Activated naive CD8-positive, alpha-beta T cell (primary cell): ENCODE measurements around the gene GTF2B.
"Not testable (repeated sequence)": the region's sequence is repeated elsewhere in the genome, so short reads cannot be mapped to it uniquely, and the experiment has no call there.

Experiments
- H3K27ac Mint-ChIP-seq: one replicate; pipeline ENCODE4 v1.8.0; 2021; ENCODE audit warnings: mixed read lengths
- H3K27me3 Mint-ChIP-seq: one replicate; pipeline ENCODE4 v1.8.0; 2021; ENCODE audit warnings: mixed read lengths
- H3K36me3 Mint-ChIP-seq: one replicate; pipeline ENCODE4 v1.8.0; 2021; ENCODE audit warnings: mixed read lengths
- H3K4me1 Mint-ChIP-seq: one replicate; pipeline ENCODE4 v1.8.0; 2021; ENCODE audit warnings: low read depth, mixed read lengths
- H3K4me3 Mint-ChIP-seq: one replicate; pipeline ENCODE4 v1.8.0; 2021; ENCODE audit warnings: mild to moderate bottlenecking, mixed read lengths
- H3K9me3 Mint-ChIP-seq: one replicate; pipeline ENCODE4 v1.8.0; 2021; ENCODE audit warnings: low read depth, mixed read lengths

Gene GTF2B

DNA sequence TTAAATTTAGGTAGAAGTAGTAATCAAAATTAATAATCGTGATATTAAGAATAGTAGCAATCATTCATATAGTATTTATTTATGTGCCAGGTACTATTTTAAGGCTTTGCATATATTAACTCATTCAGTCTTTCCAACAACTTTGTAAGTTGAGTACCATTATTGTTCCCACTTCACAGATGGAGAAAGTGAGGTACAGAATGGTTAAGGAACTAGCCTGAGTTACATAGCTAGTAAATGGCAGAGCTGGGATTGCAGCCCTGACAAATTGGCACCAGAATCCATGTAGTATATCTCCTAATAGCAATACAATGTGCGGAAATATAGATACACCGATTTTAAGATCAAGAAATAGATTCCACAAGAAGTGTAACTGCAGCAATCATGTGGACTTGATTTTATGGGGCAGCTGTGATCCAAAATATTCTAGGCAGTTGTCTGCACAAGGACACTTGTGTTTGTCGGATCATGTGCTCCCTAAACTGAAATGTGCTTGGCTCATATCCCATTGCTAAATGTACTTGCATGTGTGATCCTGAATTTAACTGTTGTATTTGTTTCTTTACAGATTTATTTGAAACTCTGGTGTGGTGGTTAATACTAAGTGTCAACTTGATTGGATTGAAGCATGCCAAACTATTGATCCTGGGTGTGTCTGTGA is 5.8 kb upstream of the GTF2B start:
- Mint-ChIP-seq H3K36me3 (no peaks in the 10 kb centered on the region), H3K9me3 (no peaks in the 10 kb centered on the region), H3K27me3 (no peaks in the 10 kb centered on the region), H3K4me1 (peaks cover 2% of the 10 kb centered on the region), H3K27ac (no peak overlapping the region), H3K4me3 (no peak overlapping the region)

- Mint-ChIP-seq H3K4me3 (peak overlapping the region; percentile 98), H3K36me3 (no peaks in the 10 kb centered on the region), H3K27ac (peak overlapping the region; percentile 96), H3K27me3 (no peaks in the 10 kb centered on the region), H3K4me1 (peaks cover 37% of the 10 kb centered on the region), H3K9me3 (no peaks in the 10 kb centered on the region)
These were observed 1.1 kb upstream of the GTF2B start for GRCh38 chr1:88892357-88892877.

DNA sequence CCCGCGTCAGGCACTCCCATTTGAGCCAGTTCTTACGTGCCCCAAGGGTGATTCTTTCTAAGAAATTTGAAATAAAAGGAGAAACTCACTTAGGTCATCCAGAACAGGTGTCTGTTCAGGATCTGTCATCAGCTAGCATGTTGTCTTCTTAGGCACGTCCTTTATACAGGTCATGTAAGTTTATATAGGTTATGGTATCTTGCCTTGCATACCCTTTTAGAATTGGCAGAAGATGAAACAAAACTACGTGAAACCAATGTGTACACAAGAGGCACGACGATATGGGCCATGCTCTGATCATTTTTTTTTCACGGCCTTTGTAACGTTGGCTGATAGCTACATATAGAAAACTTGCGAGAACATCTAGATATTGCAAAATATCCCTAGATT is 579 bp upstream of the GTF2B start:
- Mint-ChIP-seq H3K4me3 (peak overlapping the region; percentile 98), H3K36me3 (no peaks in the 10 kb centered on the region), H3K27ac (peak overlapping the region; percentile 96), H3K9me3 (no peaks in the 10 kb centered on the region), H3K4me1 (peaks cover 41% of the 10 kb centered on the region), H3K27me3 (no peaks in the 10 kb centered on the region)

GRCh38 chr1:88890791-88891317 is 513 bp downstream of the GTF2B start:
- no peaks in the 10 kb centered on the region for H3K9me3 Mint-ChIP-seq
- H3K4me3 Mint-ChIP-seq: peak overlapping the region; percentile 98
- H3K27ac Mint-ChIP-seq: peak overlapping the region; percentile 96
- no peaks in the 10 kb centered on the region for H3K36me3 Mint-ChIP-seq
- H3K27me3 Mint-ChIP-seq: no peaks in the 10 kb centered on the region
- peaks cover 41% of the 10 kb centered on the region for H3K4me1 Mint-ChIP-seq

DNA sequence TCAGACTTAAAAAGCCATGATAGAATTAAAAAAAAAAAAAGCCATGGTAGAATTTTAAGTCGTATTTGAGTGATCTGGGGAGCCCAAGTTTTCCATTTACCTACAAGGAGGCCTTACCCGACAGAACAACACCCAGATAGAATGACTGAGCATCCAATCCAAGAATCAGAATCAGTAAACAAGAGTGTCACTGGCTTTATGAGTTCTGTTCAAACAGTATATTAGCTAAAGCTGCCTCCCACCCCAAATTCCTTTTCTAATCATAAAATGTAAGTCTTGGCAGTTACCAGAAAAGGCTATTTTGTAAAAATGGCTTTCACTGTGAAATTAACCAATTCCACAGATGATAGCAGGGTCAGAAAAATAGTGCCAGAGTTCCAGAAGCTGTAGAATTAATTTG is 1.2 kb downstream of the GTF2B start:
- Mint-ChIP-seq H3K27ac (peak overlapping the region; percentile 94), H3K4me3 (peak overlapping the region; percentile 98), H3K4me1 (peaks cover 41% of the 10 kb centered on the region), H3K9me3 (no peaks in the 10 kb centered on the region), H3K27me3 (no peaks in the 10 kb centered on the region), H3K36me3 (no peaks in the 10 kb centered on the region)

GRCh38 chr1:88888750-88889149 is 2.6 kb downstream of the GTF2B start:
- Mint-ChIP-seq H3K9me3 (no peaks in the 10 kb centered on the region), H3K36me3 (no peaks in the 10 kb centered on the region), H3K27me3 (no peaks in the 10 kb centered on the region), H3K4me1 (peaks cover 51% of the 10 kb centered on the region), H3K4me3 (peak overlapping the region; percentile 77), H3K27ac (peak overlapping the region; percentile 71)

DNA sequence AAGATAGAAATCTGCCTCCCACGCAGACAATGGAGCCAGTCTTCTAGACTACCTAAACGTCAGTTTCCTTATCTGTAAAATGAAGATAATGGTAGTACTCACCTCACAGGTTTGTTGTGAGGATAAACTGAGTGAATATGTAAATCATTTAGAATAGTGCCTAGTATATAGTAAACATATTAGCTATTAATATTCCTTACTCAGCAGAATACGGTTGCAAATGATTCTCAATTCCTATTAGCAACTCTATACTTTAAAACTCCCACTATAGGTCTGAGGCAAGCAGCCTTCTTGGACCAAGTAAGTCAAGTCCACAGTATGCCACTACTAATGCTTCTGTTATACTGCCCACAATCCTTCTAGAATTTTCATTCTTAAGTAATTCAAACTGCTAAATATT is 5.4 kb downstream of the GTF2B start:
- Mint-ChIP-seq H3K4me3 (no peak overlapping the region), H3K27ac (peak overlapping the region; percentile 30), H3K36me3 (no peaks in the 10 kb centered on the region), H3K4me1 (peaks cover 66% of the 10 kb centered on the region), H3K9me3 (no peaks in the 10 kb centered on the region), H3K27me3 (no peaks in the 10 kb centered on the region)

- no peaks in the 10 kb centered on the region for H3K9me3 Mint-ChIP-seq
- H3K36me3 Mint-ChIP-seq: no peaks in the 10 kb centered on the region
- peak overlapping the region; percentile 20 for H3K4me3 Mint-ChIP-seq
- peak overlapping the region; percentile 80 for H3K27ac Mint-ChIP-seq
- H3K4me1 Mint-ChIP-seq: peaks cover 49% of the 10 kb centered on the region
- no peaks in the 10 kb centered on the region for H3K27me3 Mint-ChIP-seq
These were observed 8.2 kb downstream of the GTF2B start for GRCh38 chr1:88883156-88883555.

DNA sequence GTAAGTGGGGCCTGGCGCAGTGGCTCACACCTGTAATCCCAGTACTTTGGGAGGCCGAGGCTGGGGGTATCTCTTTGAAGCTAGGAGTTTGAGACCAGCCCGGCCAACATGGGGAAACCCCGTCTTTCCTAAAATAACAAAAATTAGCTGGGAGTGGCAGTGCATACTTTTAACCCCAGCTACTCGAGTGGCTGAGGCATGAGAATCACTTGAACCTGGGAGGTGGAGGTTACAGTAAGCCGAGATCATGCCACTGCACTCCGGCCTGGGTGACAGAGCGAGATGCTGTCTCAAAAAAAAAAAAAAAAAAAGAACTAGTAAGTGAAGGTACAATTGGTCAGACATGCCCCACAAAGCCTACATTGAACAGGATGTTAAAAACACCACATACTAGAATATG is 10.7 kb downstream of the GTF2B start:
- H3K4me3 Mint-ChIP-seq, H3K27ac Mint-ChIP-seq, H3K9me3 Mint-ChIP-seq, H3K27me3 Mint-ChIP-seq, H3K36me3 Mint-ChIP-seq: not testable (repeated sequence)
- peaks cover 54% of the 10 kb centered on the region for H3K4me1 Mint-ChIP-seq

DNA sequence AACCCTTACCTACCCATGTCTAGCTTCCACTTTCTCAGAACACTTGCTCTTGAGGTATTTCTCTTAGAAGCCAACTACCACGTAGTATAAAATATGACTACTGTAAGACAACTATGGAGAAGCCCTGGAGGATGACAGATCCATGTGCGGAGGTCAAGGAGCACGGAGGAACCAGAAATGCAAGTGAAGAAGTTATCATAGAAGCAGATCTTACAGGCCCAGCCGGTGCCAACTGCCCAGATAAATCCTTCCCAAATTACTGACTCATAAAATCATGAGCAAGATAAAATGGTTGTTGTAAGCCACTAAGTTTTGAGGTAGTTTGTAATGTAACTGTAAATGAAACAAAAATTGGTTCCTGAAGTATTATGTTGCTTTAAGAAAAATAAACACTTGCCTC is 12.6 kb downstream of the GTF2B start:
- Mint-ChIP-seq H3K27me3 (no peaks in the 10 kb centered on the region), H3K27ac (peak overlapping the region; percentile 62), H3K4me3 (no peak overlapping the region), H3K9me3 (no peaks in the 10 kb centered on the region), H3K4me1 (peaks cover 60% of the 10 kb centered on the region), H3K36me3 (no peaks in the 10 kb centered on the region)

DNA sequence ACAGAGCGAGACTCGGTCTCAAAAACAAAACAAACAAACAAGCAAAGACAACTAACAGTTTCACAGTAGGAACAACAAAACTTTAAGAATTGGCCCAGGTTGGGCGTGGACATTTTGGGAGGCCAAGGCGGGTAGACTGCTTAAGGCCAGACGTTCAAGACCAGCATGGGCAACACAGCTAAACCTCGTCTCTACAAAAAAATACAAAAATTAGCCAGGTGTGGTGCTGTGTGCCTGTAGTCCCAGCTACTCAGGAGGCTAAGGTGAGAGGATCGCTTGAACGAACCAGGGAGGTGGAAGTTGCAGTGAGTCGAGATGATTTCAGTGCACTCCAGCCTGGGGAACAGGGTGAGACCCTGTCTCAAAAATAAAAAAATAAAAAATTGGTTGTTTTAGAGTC is 13.5 kb downstream of the GTF2B start:
- Mint-ChIP-seq H3K4me3 (no peak overlapping the region), H3K36me3 (no peaks in the 10 kb centered on the region), H3K9me3 (no peaks in the 10 kb centered on the region), H3K4me1 (peaks cover 58% of the 10 kb centered on the region), H3K27me3 (no peaks in the 10 kb centered on the region), H3K27ac (peak overlapping the region; percentile 46)

DNA sequence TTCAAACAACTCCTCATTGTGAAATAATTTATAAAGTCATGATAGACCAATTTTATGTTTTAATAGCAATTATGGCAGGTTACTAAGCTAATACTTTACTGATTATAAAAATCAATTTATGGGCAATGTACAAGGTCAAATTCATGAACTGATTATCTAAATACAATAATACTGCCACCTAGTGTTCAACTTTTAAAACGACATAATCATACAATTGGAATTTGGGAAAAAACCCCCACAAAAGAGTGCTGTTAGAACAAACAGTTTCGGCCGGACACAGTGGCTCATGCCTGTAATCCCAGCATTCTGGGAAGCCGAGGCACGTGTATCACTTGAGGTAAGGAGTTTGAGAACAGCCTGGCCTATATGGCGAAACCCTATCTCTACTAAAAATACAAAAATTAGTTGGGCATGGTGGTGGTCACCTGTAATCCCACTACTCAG is 14.0 kb downstream of the GTF2B start:
- Mint-ChIP-seq H3K9me3 (no peaks in the 10 kb centered on the region), H3K36me3 (peaks cover 4% of the 10 kb centered on the region), H3K27ac (peak overlapping the region; percentile 46), H3K27me3 (no peaks in the 10 kb centered on the region), H3K4me3 (no peak overlapping the region), H3K4me1 (peaks cover 58% of the 10 kb centered on the region)

DNA sequence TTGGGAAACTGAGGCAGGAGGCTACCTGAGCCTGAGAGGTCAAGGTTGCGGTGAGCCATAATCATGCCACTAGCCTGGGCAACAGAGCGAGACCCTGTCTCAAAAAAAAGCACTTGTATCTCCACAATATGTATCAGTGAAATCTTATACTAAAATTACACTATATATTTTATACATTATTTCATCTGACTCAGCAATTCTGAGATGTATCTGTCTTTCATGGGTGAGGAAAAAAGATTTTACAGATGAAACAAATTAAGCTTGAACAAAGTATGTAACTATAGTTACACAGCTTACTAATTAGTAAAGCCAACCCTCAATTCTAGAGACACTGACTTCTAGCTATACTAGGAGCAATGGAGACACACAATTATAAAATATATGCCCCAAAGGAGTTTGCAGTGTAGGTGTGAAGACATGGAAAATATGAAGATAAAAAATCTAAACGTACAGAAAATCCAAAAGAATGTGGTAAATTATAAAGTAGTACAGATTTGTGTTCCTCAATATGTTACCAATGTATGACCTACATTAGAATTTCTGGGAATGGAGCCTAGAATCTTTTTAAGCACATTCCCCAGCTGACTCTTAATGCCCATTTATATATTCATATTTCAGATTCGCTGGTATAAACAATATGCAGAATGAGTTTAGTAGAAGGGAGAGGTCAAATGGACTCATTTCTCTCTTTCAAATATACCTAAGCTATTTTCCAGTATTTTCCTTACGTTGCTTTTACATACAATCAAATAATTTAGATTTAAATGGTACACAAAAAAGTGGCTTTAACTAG is 14.6 kb downstream of the GTF2B start:
- H3K27me3 Mint-ChIP-seq: no peaks in the 10 kb centered on the region
- H3K36me3 Mint-ChIP-seq: peaks cover 4% of the 10 kb centered on the region
- H3K27ac Mint-ChIP-seq: no peak overlapping the region
- H3K4me3 Mint-ChIP-seq: no peak overlapping the region
- no peaks in the 10 kb centered on the region for H3K9me3 Mint-ChIP-seq
- H3K4me1 Mint-ChIP-seq: peaks cover 54% of the 10 kb centered on the region

- no peaks in the 10 kb centered on the region for H3K9me3 Mint-ChIP-seq
- peak overlapping the region; percentile 25 for H3K4me3 Mint-ChIP-seq
- H3K27me3 Mint-ChIP-seq: no peaks in the 10 kb centered on the region
- peaks cover 51% of the 10 kb centered on the region for H3K4me1 Mint-ChIP-seq
- peaks cover 4% of the 10 kb centered on the region for H3K36me3 Mint-ChIP-seq
- no peak overlapping the region for H3K27ac Mint-ChIP-seq
These were observed 15.8 kb downstream of the GTF2B start for GRCh38 chr1:88875595-88875994.

DNA sequence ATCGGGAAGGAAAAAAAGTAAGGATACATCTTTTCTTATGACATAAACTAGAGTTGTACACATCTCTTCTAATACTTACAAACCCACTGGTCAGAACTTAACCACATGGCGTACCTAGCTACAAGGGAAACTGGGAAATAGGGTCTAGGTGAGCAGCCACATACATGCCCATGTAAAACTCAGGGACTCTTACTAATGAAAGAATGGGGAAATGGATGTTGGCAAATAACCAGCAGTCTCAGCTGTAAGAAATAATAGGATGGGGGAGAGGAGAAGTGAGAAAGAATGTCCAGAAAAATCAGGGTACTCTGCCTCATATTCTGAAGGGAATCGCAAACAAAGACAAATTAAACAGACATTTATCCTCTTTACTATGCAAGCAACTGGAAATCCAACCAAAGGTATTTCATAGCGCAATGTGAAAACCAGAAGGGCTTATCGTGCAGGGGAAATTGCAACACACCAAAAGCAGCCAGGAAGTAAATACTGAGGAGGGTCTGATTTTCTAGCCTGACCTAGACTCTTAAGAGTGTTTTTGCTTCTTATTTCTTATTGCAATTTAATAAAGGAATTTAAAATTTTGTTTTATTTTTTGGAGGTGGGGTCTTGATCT is 17.5 kb downstream of the GTF2B start:
- Mint-ChIP-seq H3K36me3 (peaks cover 4% of the 10 kb centered on the region), H3K9me3 (no peaks in the 10 kb centered on the region), H3K27ac (no peak overlapping the region), H3K4me1 (peaks cover 57% of the 10 kb centered on the region), H3K4me3 (no peak overlapping the region), H3K27me3 (no peaks in the 10 kb centered on the region)
